Subcutaneous adipose tissue (tissue), 4 donors: Measurements from ENCODE around the gene RIPK3. TPM values are rescaled to one million over a fixed set of nuclear protein-coding genes. Genes with fewer than 3 reads are reported as not detected.

Experiments
- CTCF ChIP-seq: fragments of 450-650 bp; IDR thresholded peaks from one replicate; pipeline ENCODE4 v1.5.1; 2016; ENCODE audit warnings: low read depth, mild to moderate bottlenecking, control low read depth, antibody characterized with exemption, moderate library complexity
- total RNA-seq, 4 donors: library from RNA; depleted of rRNA; stranded (reverse); fragments of >200 nt; gene quantifications; one replicate each; pipeline ENCODE4 v1.1.0, GENCODE V29; 2016

Gene RIPK3
- total RNA-seq, result 10 to 100 TPM; 10.3 to 14.3 (median 12.3) TPM

- no peak for TF ChIP-seq CTCF
These were observed at the start of gene RIPK3 for GRCh38 chr14:24339284-24340151. Gene RIPK3, minus strand, starts transcription at chr14:24339991. Its CDS starts 165 bp downstream, at chr14:24339826.

- no peak for TF ChIP-seq CTCF
These were observed 49.5 kb upstream of the RIPK3 start for GRCh38 chr14:24389226-24389848.

- no peak for TF ChIP-seq CTCF
These were observed 48.8 kb upstream of the RIPK3 start for GRCh38 chr14:24388474-24389179.

GRCh38 chr14:24387009-24387345, 47.2 kb upstream of the RIPK3 start:
- TF ChIP-seq CTCF, result no peak

GRCh38 chr14:24385524-24385923, 45.7 kb upstream of the RIPK3 start:
- no peak for TF ChIP-seq CTCF

GRCh38 chr14:24384169-24384568, 44.4 kb upstream of the RIPK3 start:
- TF ChIP-seq CTCF, result no peak

GRCh38 chr14:24382064-24382371, 42.2 kb upstream of the RIPK3 start:
- no peak for TF ChIP-seq CTCF
